Naive B cell (primary cell): ENCODE results near the gene ACTL7A. TPM values are rescaled to one million over a fixed set of nuclear protein-coding genes. Genes with fewer than 3 reads are reported as not detected.
"Not testable (repeated sequence)": the region's sequence is repeated elsewhere in the genome, so short reads cannot be mapped to it uniquely, and the experiment has no call there.

Experiments
- ATAC-seq, 2 donors: fragments of 150-1000 bp; cut with Tn5 transposase; 2 replicates each; pipeline ENCODE4 v1.10.0; 2021; ENCODE audit warnings: low read depth in 2 of 2, mild to moderate bottlenecking in 2 of 2, moderate library complexity in 2 of 2
- DNase-seq: peaks from one replicate; pipeline ENCODE4 v3.0.0; 2022
- H3K27ac Mint-ChIP-seq, 6 donors: one replicate each; pipeline ENCODE4 v1.8.0; 2020 to 2022; ENCODE audit warnings: mild to moderate bottlenecking in 6 of 6, mixed read lengths in 6 of 6, moderate library complexity in 5 of 6, inconsistent platforms in 2 of 6
- H3K27me3 Mint-ChIP-seq, 3 donors: one replicate each; pipeline ENCODE4 v1.8.0; 2021 to 2022; ENCODE audit warnings: mixed read lengths in 3 of 3, mild to moderate bottlenecking in 1 of 3
- H3K36me3 Mint-ChIP-seq, 2 donors: one replicate each; pipeline ENCODE4 v1.8.0; 2020 to 2022; ENCODE audit warnings: mixed read lengths in 2 of 2, inconsistent platforms in 1 of 2, mild to moderate bottlenecking in 1 of 2
- H3K4me1 Mint-ChIP-seq, 3 donors: one replicate each; pipeline ENCODE4 v1.8.0; 2020 to 2022; ENCODE audit warnings: mixed read lengths in 3 of 3, inconsistent platforms in 1 of 3, mild to moderate bottlenecking in 1 of 3, moderate library complexity in 1 of 3
- H3K4me3 Mint-ChIP-seq, 8 donors: one replicate each; pipeline ENCODE4 v1.8.0; 2020 to 2022; ENCODE audit warnings: mild to moderate bottlenecking in 8 of 8, mixed read lengths in 8 of 8, moderate library complexity in 8 of 8, inconsistent platforms in 2 of 8
- H3K9me3 Mint-ChIP-seq, 7 donors: one replicate each; pipeline ENCODE4 v1.8.0; 2020 to 2022; ENCODE audit warnings: mixed read lengths in 7 of 7, mild to moderate bottlenecking in 5 of 7, inconsistent platforms in 2 of 7, moderate library complexity in 1 of 7
- polyA plus RNA-seq, 6 donors: library from polyadenylated mRNA; unstranded; fragments of 300-500 nt; fragmentation: Illumina TruSeq; gene quantifications; one replicate each; pipeline ENCODE4 v1.2.3, GENCODE V29; 2021; ENCODE audit warnings: low read depth in 6 of 6

Gene ACTL7A
- polyA plus RNA-seq, 6 donors from 2014 or later, result not detected

DNA sequence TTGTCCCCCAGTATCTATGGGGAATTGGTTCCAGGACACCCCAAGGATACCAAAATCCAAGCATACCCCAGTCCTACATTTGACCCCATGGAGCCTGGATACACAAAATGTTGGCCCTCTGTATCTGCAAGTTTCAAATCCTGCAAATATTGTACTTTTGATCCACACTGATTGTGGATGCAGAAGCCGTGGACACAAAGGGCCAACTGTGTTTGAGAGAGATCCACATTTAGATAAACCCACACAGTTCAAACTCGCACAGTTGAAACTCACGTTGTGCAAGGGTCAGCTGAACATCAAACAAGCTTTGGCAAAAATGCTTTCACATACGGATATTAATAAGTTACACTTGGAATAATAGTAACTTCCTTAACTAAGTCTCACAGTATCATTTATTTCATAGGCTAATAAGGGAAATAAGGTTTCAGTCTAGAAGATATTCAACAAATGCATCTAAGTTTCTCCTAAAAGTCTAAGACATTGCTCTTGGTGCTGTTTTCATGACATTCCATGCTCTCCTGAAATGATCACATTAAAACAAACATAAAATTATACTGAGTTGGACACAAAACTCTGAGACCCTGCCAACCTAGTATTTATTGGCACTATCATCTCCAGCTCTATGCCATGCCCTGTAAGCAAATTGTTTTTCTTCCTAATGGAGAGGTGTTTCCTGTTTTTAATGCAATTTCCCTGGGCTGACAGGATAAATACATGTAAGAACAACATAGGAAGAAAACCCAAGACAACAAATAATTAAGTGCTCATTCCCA, 32.3 kb downstream of the ACTL7A start:
- DNase-seq (no peak), ATAC-seq (no peak)
- no peaks in the 10 kb centered on the region for H3K9me3 Mint-ChIP-seq
- no peaks in the 10 kb centered on the region for H3K4me1 Mint-ChIP-seq
- H3K27ac Mint-ChIP-seq, result no peak overlapping the region
- H3K36me3 Mint-ChIP-seq, result peaks cover 52 to 56% of the 10 kb centered on the region in 2 donors
- H3K4me3 Mint-ChIP-seq, result no peak overlapping the region
- H3K27me3 Mint-ChIP-seq, result no peaks in the 10 kb centered on the region

DNA sequence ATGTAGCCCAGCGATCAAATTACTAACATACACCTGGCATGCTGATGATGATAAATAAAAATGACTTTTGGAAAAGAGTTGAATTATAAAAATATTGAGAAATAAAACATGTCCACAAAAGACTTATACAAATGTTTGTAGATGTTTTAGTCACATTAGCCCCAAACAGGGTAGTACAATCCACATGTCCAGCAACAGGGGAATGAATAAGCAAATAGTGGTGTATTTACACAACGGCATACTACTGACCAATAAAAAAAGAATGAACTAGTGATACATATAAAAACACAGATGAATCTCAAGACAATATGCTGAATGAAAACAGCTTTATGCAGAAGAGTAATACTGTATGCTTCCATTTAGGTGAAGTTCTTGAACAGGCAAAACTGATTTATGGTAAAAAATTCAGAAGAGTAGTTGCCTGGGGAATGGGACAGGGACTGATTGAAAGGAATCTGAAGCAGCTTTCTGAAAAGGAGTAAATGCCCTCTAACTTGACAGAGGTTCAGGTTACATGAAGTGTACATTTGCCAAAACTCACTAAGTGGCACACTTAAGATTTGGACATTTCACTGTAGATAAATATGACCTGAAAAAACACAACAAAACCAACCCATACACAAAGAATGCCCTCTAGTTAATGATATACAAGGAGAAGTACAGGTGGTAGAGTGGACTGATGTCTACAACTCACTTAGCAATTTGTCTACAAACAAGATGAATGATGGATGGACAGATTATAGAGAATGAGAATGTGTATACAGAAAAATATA, 35.4 kb downstream of the ACTL7A start:
- H3K4me3 Mint-ChIP-seq, result no peak overlapping the region
- DNase-seq (no peak), ATAC-seq (no peak)
- peaks cover 55 to 60% of the 10 kb centered on the region in 2 donors for H3K36me3 Mint-ChIP-seq
- H3K9me3 Mint-ChIP-seq, result no peaks in the 10 kb centered on the region
- H3K4me1 Mint-ChIP-seq, result no peaks in the 10 kb centered on the region
- H3K27ac Mint-ChIP-seq, result peak overlapping the region in 2 of 6 donors; percentile 1 to 21
- no peaks in the 10 kb centered on the region for H3K27me3 Mint-ChIP-seq

DNA sequence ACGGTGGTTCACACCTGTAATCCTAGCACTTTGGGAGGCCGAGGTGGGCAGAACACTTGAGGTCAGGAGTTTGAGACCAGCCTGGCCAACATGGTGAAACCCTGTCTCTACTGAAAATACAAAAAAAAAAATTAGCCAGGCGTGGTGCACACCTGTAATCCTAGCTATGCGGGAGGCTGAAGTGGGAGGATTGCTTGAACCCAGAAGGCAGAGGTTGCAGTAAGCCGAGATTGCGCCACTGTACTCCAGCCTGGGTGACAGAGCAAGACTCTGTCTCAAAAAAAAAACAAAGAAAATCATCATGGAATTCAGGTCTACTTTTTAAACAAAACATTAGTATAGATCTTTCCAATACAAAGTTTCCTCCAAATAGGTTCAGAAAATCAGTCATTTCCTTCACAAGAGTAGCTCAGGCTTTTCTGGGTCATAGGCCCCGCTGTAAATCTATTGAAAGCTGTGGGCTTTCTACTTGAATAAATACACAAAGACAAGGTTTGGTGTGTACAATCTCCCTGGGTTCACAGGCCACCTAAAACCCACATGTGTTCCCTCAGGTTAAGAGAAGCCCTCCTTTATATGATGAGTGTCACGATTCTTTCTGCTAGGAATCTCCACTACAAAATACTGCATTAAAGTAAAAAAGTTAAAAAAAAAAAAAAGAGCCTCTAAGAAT, 37.1 kb downstream of the ACTL7A start:
- not testable (repeated sequence) for ATAC-seq, H3K4me1 Mint-ChIP-seq, DNase-seq, H3K27me3 Mint-ChIP-seq, H3K4me3 Mint-ChIP-seq, H3K9me3 Mint-ChIP-seq
- Mint-ChIP-seq H3K27ac (peak overlapping the region in 1 of 6 donors; percentile 69), H3K36me3 (peaks cover 64 to 67% of the 10 kb centered on the region in 2 donors)

DNA sequence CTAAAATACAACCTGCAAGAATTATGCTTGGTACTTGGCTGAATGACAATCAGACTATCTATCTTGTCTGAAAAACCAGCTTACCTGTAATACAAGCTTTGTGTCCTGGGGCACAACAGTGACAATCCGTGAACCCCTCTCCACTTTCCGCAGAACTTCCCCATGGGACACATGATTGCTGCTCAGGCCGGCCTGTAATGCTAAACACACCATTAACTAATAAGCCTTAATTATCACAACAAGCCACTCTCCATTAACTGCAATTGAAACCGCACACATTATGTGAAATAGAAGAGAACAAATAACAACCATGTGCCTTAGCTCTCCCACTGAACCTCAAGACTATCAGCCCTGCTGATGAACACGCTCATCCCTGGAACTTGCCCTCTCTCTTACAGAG, 38.1 kb downstream of the ACTL7A start:
- Mint-ChIP-seq H3K4me3 (no peak overlapping the region), H3K36me3 (peaks cover 65% of the 10 kb centered on the region in 2 donors), H3K9me3 (no peaks in the 10 kb centered on the region), H3K27ac (peak overlapping the region in 1 of 6 donors; percentile 16), H3K4me1 (peaks cover 0 to under 1% (median 0%) of the 10 kb centered on the region in 3 donors), H3K27me3 (no peaks in the 10 kb centered on the region)
- no peak for ATAC-seq
- DNase-seq, result no peak

DNA sequence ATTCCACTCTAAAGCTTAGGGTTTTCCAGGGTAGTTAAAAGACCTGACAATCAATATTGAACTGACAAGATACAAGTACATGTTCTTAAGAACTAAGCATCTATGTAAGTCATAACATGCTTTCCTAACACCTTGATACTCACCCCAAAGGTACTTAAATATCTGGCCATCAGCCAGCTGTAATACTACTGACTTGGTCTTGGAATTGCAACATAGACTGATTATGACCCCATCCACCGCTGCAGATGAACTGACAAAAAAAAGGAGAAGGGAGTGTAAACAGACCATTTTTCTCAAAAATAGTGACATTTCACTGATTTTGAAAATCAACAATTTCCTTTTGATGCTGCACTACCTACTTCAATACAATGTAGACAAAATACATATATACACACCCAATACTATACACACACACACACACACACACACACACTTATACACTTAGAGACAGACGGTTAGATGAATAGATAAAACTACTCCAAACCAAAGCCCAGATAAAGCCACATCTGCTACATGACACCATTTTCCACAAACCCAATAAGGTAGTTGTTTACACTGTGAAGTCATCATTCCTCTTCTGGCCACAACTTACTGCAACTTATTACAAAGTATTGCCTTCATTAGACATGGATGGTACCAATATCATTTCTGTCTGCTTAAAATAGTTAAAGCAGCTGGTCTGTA, 41.5 kb downstream of the ACTL7A start:
- Mint-ChIP-seq H3K27ac (no peak overlapping the region), H3K27me3 (no peaks in the 10 kb centered on the region)
- ATAC-seq, result no peak

GRCh38 chr9:108904161-108904560, 42.1 kb downstream of the ACTL7A start:
- no peak overlapping the region for H3K27ac Mint-ChIP-seq
- DNase-seq (no peak), ATAC-seq (no peak)
- H3K4me1 Mint-ChIP-seq, result peaks cover 0 to 4% (median 0%) of the 10 kb centered on the region in 3 donors
- H3K27me3 Mint-ChIP-seq, result no peaks in the 10 kb centered on the region
- no peak overlapping the region for H3K4me3 Mint-ChIP-seq
- peaks cover 60 to 63% of the 10 kb centered on the region in 2 donors for H3K36me3 Mint-ChIP-seq
- no peaks in the 10 kb centered on the region for H3K9me3 Mint-ChIP-seq

More for the DNA sequence above, 41.5 kb downstream of the ACTL7A start:
- no peak for DNase-seq
- Mint-ChIP-seq H3K4me1 (peaks cover 0 to 4% (median 0%) of the 10 kb centered on the region in 3 donors), H3K4me3 (no peak overlapping the region), H3K9me3 (no peaks in the 10 kb centered on the region), H3K36me3 (peaks cover 56 to 57% of the 10 kb centered on the region in 2 donors)

DNA sequence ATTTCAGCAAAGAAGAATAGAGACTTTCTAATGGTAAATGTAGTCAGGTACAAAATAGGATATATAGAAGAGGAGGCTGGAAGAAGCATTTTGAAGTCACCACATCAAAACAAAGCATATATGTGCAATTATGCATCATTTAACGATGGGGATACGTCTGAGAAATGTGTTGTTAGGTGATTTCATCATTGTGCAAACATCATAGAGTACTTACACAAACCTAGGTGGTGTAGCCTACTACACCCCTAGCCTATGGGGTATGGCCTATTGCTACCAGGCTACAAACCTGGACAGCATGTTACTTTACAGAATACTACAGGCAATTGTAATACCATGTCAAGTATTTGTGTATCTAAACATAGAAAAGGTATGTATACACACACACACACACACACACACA, 43.4 kb downstream of the ACTL7A start:
- H3K9me3 Mint-ChIP-seq, result no peaks in the 10 kb centered on the region
- H3K27ac Mint-ChIP-seq, result no peak overlapping the region
- H3K27me3 Mint-ChIP-seq, result no peaks in the 10 kb centered on the region
- H3K36me3 Mint-ChIP-seq, result peaks cover 67 to 68% of the 10 kb centered on the region in 2 donors
- ATAC-seq, result no peak
- no peak for DNase-seq
- H3K4me3 Mint-ChIP-seq, result no peak overlapping the region
- peaks cover 0 to 4% (median 0%) of the 10 kb centered on the region in 3 donors for H3K4me1 Mint-ChIP-seq

- H3K27ac Mint-ChIP-seq, result peak overlapping the region in 1 of 6 donors; percentile 23
- peaks cover 43 to 46% of the 10 kb centered on the region in 2 donors for H3K36me3 Mint-ChIP-seq
- H3K27me3 Mint-ChIP-seq, result no peaks in the 10 kb centered on the region
- H3K9me3 Mint-ChIP-seq, result no peaks in the 10 kb centered on the region
- no peak overlapping the region for H3K4me3 Mint-ChIP-seq
- peaks cover 0 to under 1% (median 0%) of the 10 kb centered on the region in 3 donors for H3K4me1 Mint-ChIP-seq
- DNase-seq (no peak), ATAC-seq (no peak)
Observed at GRCh38 chr9:108910402-108910801, 48.3 kb downstream of the ACTL7A start.

GRCh38 chr9:108910914-108911313, 48.8 kb downstream of the ACTL7A start:
- Mint-ChIP-seq H3K4me1 (no peaks in the 10 kb centered on the region), H3K27me3 (no peaks in the 10 kb centered on the region), H3K36me3 (peaks cover 42 to 48% of the 10 kb centered on the region in 2 donors), H3K4me3 (no peak overlapping the region), H3K27ac (peak overlapping the region in 2 of 6 donors; percentile 66 to 75), H3K9me3 (no peaks in the 10 kb centered on the region)
- ATAC-seq (no peak), DNase-seq (no peak)

- no peaks in the 10 kb centered on the region for H3K4me1 Mint-ChIP-seq
- H3K36me3 Mint-ChIP-seq, result peaks cover 41 to 52% of the 10 kb centered on the region in 2 donors
- H3K4me3 Mint-ChIP-seq, result no peak overlapping the region
- ATAC-seq, result no peak
- no peaks in the 10 kb centered on the region for H3K9me3 Mint-ChIP-seq
- no peak overlapping the region for H3K27ac Mint-ChIP-seq
- H3K27me3 Mint-ChIP-seq, result no peaks in the 10 kb centered on the region
- DNase-seq, result no peak
Observed at GRCh38 chr9:108911820-108912219, 49.8 kb downstream of the ACTL7A start.
